H9 (cell line): ENCODE measurements around the gene SLC4A5. TPM values are rescaled to one million over a fixed set of nuclear protein-coding genes. Genes with fewer than 3 reads are reported as not detected.

Experiments
- DNase-seq: peaks from one replicate; pipeline ENCODE4 v3.0.0-alpha.2; 2017
- H2AFZ ChIP-seq: one replicate; pipeline ENCODE4 v1.6.1; 2013; ENCODE audit warnings: mild to moderate bottlenecking, low read length, control low read depth, moderate library complexity
- H2AK5ac ChIP-seq: 2 replicates; pipeline ENCODE4 v1.6.1; 2013; ENCODE audit warnings: low read length, control low read depth, mixed read lengths; ENCODE audit not compliant: insufficient read length
- H2BK120ac ChIP-seq: one replicate; pipeline ENCODE4 v1.6.1; 2013; ENCODE audit warnings: low read depth, mild to moderate bottlenecking, low read length, control low read depth, inconsistent platforms; ENCODE audit not compliant: poor library complexity, severe bottlenecking
- H2BK12ac ChIP-seq: 2 replicates; pipeline ENCODE4 v1.6.1; 2013; ENCODE audit warnings: low read length, control low read depth, mixed read lengths, low read depth; ENCODE audit not compliant: insufficient read length
- H2BK15ac ChIP-seq: 2 replicates; pipeline ENCODE4 v1.6.1; 2013; ENCODE audit warnings: low read depth, low read length, control low read depth
- H2BK20ac ChIP-seq: one replicate; pipeline ENCODE4 v1.6.1; 2013; ENCODE audit warnings: low read depth, mild to moderate bottlenecking, low read length, control low read depth, inconsistent platforms; ENCODE audit not compliant: poor library complexity, severe bottlenecking
- H2BK5ac ChIP-seq: 2 replicates; pipeline ENCODE4 v1.6.1; 2013; ENCODE audit warnings: low read length, control low read depth, mixed read lengths; ENCODE audit not compliant: insufficient read length
- H3K14ac ChIP-seq: 2 replicates; pipeline ENCODE4 v1.6.1; 2013; ENCODE audit warnings: low read length, control low read depth; ENCODE audit not compliant: insufficient read depth
- H3K18ac ChIP-seq: 2 replicates; pipeline ENCODE4 v1.6.1; 2013; ENCODE audit warnings: low read depth, mild to moderate bottlenecking, mixed read lengths, low read length, control low read depth; ENCODE audit not compliant: insufficient read length
- H3K23ac ChIP-seq: 2 replicates; pipeline ENCODE4 v1.6.1; 2013; ENCODE audit warnings: low read length, control low read depth, mixed read lengths, low read depth; ENCODE audit not compliant: insufficient read length
- H3K23me2 ChIP-seq: 2 replicates; pipeline ENCODE4 v1.6.1; 2013; ENCODE audit warnings: low read depth, mild to moderate bottlenecking, mixed read lengths, low read length, control low read depth; ENCODE audit not compliant: insufficient read length, poor library complexity, severe bottlenecking
- H3K27ac ChIP-seq: 2 replicates; pipeline ENCODE4 v1.5.1; 2013; ENCODE audit warnings: low read length, control low read depth, mixed read lengths, low read depth; ENCODE audit not compliant: insufficient read length
- H3K27me3 ChIP-seq: 2 replicates; pipeline ENCODE4 v1.6.1; 2013; ENCODE audit warnings: low read length, control low read depth, inconsistent platforms; ENCODE audit not compliant: insufficient read depth
- H3K4ac ChIP-seq: 2 replicates; pipeline ENCODE4 v1.6.1; 2013; ENCODE audit warnings: low read depth, mild to moderate bottlenecking, control low read depth, inconsistent platforms, low read length, moderate library complexity
- H3K4me1 ChIP-seq: 2 replicates; pipeline ENCODE4 v1.6.1; 2013; ENCODE audit warnings: low read length, control low read depth, inconsistent platforms; ENCODE audit not compliant: insufficient read depth
- H3K4me2 ChIP-seq: 2 replicates; pipeline ENCODE4 v1.6.1; 2013; ENCODE audit warnings: low read length, control low read depth, mixed read lengths; ENCODE audit not compliant: insufficient read length, insufficient read depth
- H3K56ac ChIP-seq: 2 replicates; pipeline ENCODE4 v1.6.1; 2013; ENCODE audit warnings: low read depth, mild to moderate bottlenecking, mixed read lengths, low read length, control low read depth; ENCODE audit not compliant: insufficient read length
- H3K79me1 ChIP-seq: 2 replicates; pipeline ENCODE4 v1.6.1; 2013; ENCODE audit warnings: low read depth, mild to moderate bottlenecking, moderate library complexity, low read length, control low read depth, inconsistent platforms; ENCODE audit not compliant: insufficient read depth, poor library complexity, severe bottlenecking
- H3K79me2 ChIP-seq: 2 replicates; pipeline ENCODE4 v1.6.1; 2013; ENCODE audit warnings: low read length, control low read depth, inconsistent platforms; ENCODE audit not compliant: insufficient read depth
- H3K9ac ChIP-seq: 2 replicates; pipeline ENCODE4 v1.6.1; 2013; ENCODE audit warnings: low read length, control low read depth, mixed read lengths; ENCODE audit not compliant: insufficient read length; ENCODE audit errors: extremely low read depth
- H3K9me3 ChIP-seq: one replicate; pipeline ENCODE4 v1.6.1; 2013; ENCODE audit warnings: low read depth, low read length, inconsistent platforms; ENCODE audit not compliant: control insufficient read depth
- H3T11ph ChIP-seq: one replicate; pipeline ENCODE4 v1.6.1; 2013; ENCODE audit warnings: mild to moderate bottlenecking, low read length, control low read depth, inconsistent platforms
- H4K20me1 ChIP-seq: one replicate; pipeline ENCODE4 v1.6.1; 2013; ENCODE audit not compliant: control insufficient read depth, insufficient read length, insufficient read depth
- H4K5ac ChIP-seq: 2 replicates; pipeline ENCODE4 v1.6.1; 2013; ENCODE audit warnings: low read depth, mild to moderate bottlenecking, mixed read lengths, low read length, control low read depth; ENCODE audit not compliant: insufficient read length
- H4K8ac ChIP-seq: replicated peaks from 2 replicates; pipeline ENCODE4 v1.6.1; 2013; ENCODE audit warnings: low read length, control low read depth, mixed read lengths, low read depth; ENCODE audit not compliant: insufficient read length
- H4K91ac ChIP-seq: 2 replicates; pipeline ENCODE4 v1.6.1; 2013; ENCODE audit warnings: low read depth, mild to moderate bottlenecking, moderate library complexity, mixed read lengths, low read length, control low read depth; ENCODE audit not compliant: insufficient read length
- H3K27ac Mint-ChIP-seq, 3 experiments: 2 replicates in 2 of 3; 3 replicates in 1 of 3; pipeline ENCODE4 v1.8.0; 2020 to 2021; ENCODE audit warnings: mixed read lengths in 3 of 3, mild to moderate bottlenecking in 1 of 3, moderate library complexity in 1 of 3
- H3K27me3 Mint-ChIP-seq: 2 replicates; pipeline ENCODE4 v1.8.0; 2021; ENCODE audit warnings: low read depth, mild to moderate bottlenecking, moderate library complexity, mixed read lengths
- H3K36me3 Mint-ChIP-seq, 3 experiments: 2 replicates in 2 of 3; 3 replicates in 1 of 3; pipeline ENCODE4 v1.8.0; 2020 to 2021; ENCODE audit warnings: low read depth in 3 of 3, mixed read lengths in 3 of 3; ENCODE audit not compliant: insufficient read depth in 1 of 3
- H3K4me1 Mint-ChIP-seq, 2 experiments: 2 replicates each; pipeline ENCODE4 v1.8.0; 2020; ENCODE audit warnings: mixed read lengths in 2 of 2
- H3K4me3 Mint-ChIP-seq, 2 experiments: 2 replicates in 1 of 2; 3 replicates in 1 of 2; pipeline ENCODE4 v1.8.0; 2020 to 2021; ENCODE audit warnings: mild to moderate bottlenecking in 2 of 2, mixed read lengths in 2 of 2, moderate library complexity in 1 of 2
- H3K9me3 Mint-ChIP-seq, 2 experiments: 2 replicates in 1 of 2; 3 replicates in 1 of 2; pipeline ENCODE4 v1.8.0; 2020; ENCODE audit warnings: mild to moderate bottlenecking in 2 of 2, mixed read lengths in 2 of 2, moderate library complexity in 1 of 2
- CTCF ChIP-seq: fragments of 200-600 bp; sonication (generic); conservative IDR thresholded peaks from 3 replicates; pipeline ENCODE4 v1.8.0; 2021; ENCODE audit warnings: antibody characterized with exemption, mild to moderate bottlenecking
- WGBS: extraction: QIAGEN DNeasy Blood & Tissue Kit; methylation state at CpG from one replicate; pipeline ENCODE4 v1.1.7; 2013; ENCODE audit warnings: missing lambda C conversion rate, low lambda C conversion rate, mixed read lengths; ENCODE audit not compliant: insufficient read length; ENCODE audit errors: extremely low coverage; 5-methylcytosine and 5-hydroxymethylcytosine counted together
- total RNA-seq: library from RNA; stranded (reverse); gene quantifications from 2 replicates; pipeline ENCODE4 v1.2.1, GENCODE V29; 2021

SLC4A5 gene
- total RNA-seq, 1 experiment from 2014 or later = 0.50 TPM

GRCh38 chr2:74381751-74382150 lies 38.5 kb upstream of the SLC4A5 start:
- WGBS = no CpG with 5 or more reads among the region's 3 CpGs
- Mint-ChIP-seq H3K27ac (peak overlapping the region in 1 of 3 experiments; percentile 60; a peak in 1 of 7 replicates), H3K27me3 (no peaks in the 10 kb centered on the region), H3K4me3 (no peak overlapping the region), H3K9me3 (no peaks in the 10 kb centered on the region), H3K36me3 (peaks cover 9 to 18% (median 14%) of the 10 kb centered on the region in 3 experiments; a peak in 6 of 7 replicates), H3K4me1 (peaks cover 18 to 29% of the 10 kb centered on the region in 2 experiments)
- Histone ChIP-seq H4K20me1 (no peaks in the 10 kb centered on the region), H3K56ac (no peak overlapping the region), H3K9me3 (no peaks in the 10 kb centered on the region), H3K79me2 (peaks cover 5% of the 10 kb centered on the region; the same call in 1 of the 2 replicates), H3K23ac (no peak overlapping the region), H3T11ph (no peak overlapping the region), H3K14ac (no peak overlapping the region), H3K23me2 (no peaks in the 10 kb centered on the region), H2BK15ac (no peak overlapping the region), H4K91ac (no peak overlapping the region), H2BK20ac (no peak overlapping the region), H2AK5ac (no peak overlapping the region), H3K4me2 (no peak overlapping the region), H3K27me3 (no peaks in the 10 kb centered on the region), H4K5ac (no peak overlapping the region), H3K4me1 (no peaks in the 10 kb centered on the region; the same call in 1 of the 2 replicates), H2BK12ac (no peak overlapping the region), H3K79me1 (peaks cover 11% of the 10 kb centered on the region), H2BK5ac (no peak overlapping the region), H4K8ac (no peak overlapping the region), H3K18ac (no peak overlapping the region), H3K9ac (no peak overlapping the region), H2AFZ (no peak overlapping the region), H3K27ac (no peak overlapping the region), H3K4ac (no peak overlapping the region), H2BK120ac (no peak overlapping the region)
- TF ChIP-seq CTCF = no peak
- DNase-seq = no peak
